GM19099 (cell line): ENCODE measurements around the gene PCP4L1.

Experiments
- POLR2A ChIP-seq: IDR thresholded peaks from 3 replicates; pipeline ENCODE4 v1.6.1; 2011; ENCODE audit warnings: low read depth; ENCODE audit not compliant: insufficient read length; ENCODE audit errors: extremely low read depth

PCP4L1 gene

GRCh38 chr1:161305867-161306519 is 47.4 kb downstream of the PCP4L1 start:
- peak; percentile 68 for TF ChIP-seq POLR2A

DNA sequence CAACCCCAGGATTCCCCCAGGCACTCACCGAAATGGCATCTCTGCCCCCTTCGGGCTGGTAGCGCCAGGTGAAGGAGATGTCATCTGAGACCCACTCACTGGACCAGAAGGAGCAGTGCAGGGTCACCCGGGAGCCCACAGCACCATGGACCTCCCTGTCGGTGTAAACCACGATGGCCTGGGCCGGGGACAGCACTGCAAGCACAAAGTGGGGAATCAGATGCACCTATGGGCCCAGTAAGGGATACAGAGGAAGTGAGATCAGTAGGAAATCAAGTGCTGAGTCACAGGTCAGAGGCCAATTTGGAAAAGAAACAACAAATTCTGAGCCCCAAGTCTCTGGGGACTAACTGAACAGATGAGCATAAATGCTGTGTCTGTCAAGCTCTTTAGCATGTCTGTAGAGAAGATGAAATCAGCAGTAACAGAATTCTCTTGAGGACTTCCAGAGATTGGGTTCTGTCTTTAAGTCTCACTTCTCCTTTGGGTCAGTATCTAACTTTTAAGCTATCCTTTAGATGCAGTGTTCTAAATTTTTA is 48.8 kb downstream of the PCP4L1 start:
- TF ChIP-seq POLR2A, result no peak

DNA sequence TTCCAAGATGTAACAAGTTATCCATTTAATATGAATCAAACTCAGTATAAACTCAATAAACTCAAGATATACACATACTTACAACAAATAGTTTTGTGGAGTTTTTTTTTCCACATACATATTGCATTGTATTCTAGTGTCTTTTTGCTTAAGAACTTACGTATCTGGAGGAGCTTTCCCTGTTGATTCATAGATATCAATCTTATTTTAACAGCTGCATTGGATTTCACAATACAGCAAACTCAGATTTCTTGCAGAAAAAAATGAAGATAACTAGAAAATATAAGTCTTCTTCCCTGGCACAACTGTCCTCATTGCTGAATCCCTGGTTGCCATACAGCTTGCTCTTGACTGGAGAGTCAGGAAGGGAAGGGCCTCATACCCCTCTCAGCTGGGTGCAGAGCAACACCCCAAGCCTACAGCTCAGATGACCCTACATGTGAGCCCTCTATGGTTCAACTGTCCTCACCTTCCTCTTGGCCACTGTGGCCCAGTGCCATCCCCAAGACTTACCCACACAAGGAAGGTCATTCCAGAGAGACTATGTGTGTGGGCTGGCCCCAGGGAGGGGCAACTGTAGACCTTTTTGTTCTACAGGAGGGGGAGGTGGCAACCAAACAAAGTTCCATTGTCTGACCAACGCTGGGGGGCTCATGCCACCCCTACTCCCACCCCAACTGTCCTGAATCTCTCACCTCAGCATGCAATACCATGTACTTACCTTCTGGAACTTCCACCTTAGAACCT is 49.5 kb downstream of the PCP4L1 start:
- no peak for TF ChIP-seq POLR2A

GRCh38 chr1:161309868-161310267 is 51.3 kb downstream of the PCP4L1 start, which contains the start of gene MPZ:
TSS of gene MPZ (minus strand) at chr1:161309968. CDS start at chr1:161309905, 63 bp downstream.
- TF ChIP-seq POLR2A, result no peak

DNA sequence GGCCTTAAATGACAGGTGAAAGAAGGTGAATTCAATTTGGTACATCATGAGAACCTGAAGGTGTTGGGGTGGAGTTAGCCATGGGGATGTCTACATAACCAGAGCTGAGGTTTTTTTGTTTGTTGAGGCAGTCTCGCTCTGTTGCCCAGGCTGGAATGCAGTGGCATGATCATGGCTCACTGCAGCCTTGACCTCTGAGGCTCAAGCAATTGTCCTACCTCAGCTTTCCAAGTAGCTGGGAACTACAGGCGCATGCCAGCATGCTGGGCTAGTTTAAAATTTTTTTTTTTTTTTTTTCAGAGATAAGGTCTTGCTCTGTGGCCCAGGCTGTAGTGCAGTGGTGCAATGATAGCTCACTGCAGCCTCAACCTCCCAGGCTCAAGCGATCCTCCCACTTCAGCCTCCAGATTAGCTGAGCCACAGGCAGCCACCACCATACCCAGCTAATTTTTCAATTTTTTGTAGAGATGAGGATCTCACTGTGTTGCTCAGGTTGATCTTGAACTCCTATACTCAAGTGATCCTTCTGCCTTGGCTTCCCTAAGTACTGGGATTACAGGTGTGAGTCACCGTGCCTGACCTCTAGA is 53.1 kb downstream of the PCP4L1 start:
- no peak for TF ChIP-seq POLR2A

DNA sequence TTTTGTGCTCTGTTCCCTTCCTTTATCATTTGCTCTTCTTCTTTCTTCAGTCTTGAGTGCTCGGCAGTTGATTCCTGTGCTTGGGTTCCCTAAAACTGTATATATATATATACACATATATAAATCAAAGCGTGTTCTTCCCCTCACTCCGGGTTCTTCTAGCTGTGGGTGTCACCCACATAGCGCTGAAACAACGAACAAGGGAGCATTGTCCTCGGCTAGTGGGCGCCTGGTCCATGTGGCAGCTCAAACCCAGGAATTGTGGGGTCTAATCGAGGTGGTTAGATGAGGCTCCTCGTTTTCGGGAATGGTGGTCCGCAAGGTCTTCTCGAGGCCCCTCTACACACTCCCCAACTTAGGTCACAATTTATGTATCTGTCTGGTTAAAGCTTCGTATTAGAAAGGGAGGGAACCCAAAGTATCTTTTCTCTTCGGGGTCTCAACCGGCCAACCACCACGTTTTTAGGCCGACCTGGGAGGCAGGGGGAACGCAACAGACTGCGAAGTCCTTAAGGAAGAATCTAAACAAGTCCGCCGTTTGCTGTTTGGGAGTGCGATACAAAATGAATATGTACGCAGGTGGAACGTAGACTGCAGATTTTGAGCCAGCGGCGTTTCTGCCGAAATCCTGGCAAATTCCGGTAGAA is 55.1 kb downstream of the PCP4L1 start:
- no peak for TF ChIP-seq POLR2A

GRCh38 chr1:161314201-161314981 is 55.8 kb downstream of the PCP4L1 start, which contains the start of gene SDHC:
TSS of gene SDHC (plus strand) at chr1:161314381. CDS start at chr1:161314406, 25 bp downstream.
- TF ChIP-seq POLR2A, result peak; percentile 96

DNA sequence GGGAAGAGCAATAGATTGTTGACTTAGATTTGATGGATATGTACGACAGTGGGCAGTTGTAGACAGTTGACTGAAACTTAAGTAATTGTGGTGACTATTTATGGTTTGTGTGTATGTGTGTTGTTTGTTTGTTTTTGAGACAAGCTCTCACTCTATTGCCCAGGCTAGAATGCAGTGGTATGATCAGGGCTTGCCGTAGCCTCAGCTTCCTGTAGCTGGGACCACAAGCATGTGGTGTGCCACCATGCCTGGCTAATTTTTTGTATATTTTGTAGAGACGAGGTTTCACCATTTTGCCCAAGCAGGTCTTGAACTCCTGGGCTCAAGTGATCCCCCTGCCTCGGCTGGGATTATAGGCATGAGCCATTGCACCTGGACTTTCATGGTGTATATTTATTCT is 65.5 kb downstream of the PCP4L1 start:
- TF ChIP-seq POLR2A, result no peak

DNA sequence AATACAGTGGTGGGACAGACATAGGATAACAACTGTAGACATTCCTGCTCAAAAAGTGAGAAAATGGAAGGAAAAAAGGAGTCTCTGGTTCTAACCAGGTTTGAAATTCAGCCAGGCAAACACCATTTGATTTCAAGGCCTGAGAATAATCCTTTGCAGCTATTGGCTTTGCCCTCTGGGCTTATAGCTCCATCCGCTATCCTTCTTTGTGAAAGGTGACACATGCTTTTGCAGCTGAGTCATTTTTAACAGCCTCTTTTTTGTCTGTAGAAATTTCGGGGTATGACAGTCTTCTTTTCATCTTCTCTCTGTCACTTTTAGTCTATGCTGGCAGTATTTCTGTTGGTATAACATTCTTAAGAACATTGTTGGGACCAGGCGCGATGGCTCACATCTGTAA is 71.8 kb downstream of the PCP4L1 start:
- no peak for TF ChIP-seq POLR2A

DNA sequence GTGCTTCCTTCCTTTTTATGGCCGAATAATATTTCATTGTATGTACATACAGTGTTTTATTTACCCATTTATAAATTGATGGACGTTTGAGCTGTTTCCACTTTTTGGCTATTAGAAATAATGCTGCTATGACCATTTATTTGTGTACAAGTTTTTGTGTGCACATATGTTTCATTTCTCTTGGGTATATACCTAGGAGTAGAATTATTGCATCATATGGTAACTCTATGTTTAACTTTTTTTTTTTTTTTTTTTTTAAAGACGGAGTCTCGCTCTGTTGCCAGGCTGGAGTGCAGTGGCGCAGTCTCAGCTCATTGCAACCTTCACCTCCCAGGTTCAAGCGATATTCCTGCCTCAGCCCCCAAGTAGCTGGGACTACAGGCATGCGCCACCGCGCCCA is 74.6 kb downstream of the PCP4L1 start:
- TF ChIP-seq POLR2A, result no peak
